Measurements from ENCODE around the gene DNAAF2.

Gene DNAAF2

DNA sequence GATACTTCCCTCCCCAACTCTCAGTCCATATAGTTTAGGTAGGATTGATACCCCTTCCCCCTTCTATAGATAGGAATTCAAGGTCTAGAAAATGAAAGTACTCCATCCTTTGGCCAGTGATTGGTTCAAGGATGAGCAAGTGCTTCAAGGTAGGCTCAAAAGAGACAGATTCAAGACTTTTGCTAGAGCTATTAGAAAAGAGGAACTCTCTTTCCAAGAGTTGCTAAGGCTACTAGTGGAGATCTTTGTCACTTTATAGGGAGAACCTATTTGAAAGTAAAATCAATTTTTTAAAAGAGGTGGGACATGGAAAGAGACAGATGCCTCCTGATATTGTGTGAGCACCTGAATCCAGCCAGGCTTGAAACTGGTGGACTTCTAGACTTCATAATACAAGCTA lies 35.4 kb upstream of the DNAAF2 start:
- TF ChIP-seq REST (IDR thresholded peaks at IDR 0.05; ENCODE audit: insufficient read depth in 1 of 2, low read depth in 2 of 2, low read length in 2 of 2) (no peak), SIN3A (IDR thresholded peaks at IDR 0.05; ENCODE audit: borderline replicate concordance, insufficient read depth, low read length) (no peak), TAF1 (IDR thresholded peaks at IDR 0.05; ENCODE audit: borderline replicate concordance, insufficient read depth, low read length) (no peak), POLR2AphosphoS5 (IDR thresholded peaks at IDR 0.05; ENCODE audit: low read depth, low read length) (no peak), FOXP2 (optimal IDR thresholded peaks at IDR 0.05; ENCODE audit: borderline replicate concordance, extremely low read depth, extremely low read length, insufficient read depth) (no peak)

DNA sequence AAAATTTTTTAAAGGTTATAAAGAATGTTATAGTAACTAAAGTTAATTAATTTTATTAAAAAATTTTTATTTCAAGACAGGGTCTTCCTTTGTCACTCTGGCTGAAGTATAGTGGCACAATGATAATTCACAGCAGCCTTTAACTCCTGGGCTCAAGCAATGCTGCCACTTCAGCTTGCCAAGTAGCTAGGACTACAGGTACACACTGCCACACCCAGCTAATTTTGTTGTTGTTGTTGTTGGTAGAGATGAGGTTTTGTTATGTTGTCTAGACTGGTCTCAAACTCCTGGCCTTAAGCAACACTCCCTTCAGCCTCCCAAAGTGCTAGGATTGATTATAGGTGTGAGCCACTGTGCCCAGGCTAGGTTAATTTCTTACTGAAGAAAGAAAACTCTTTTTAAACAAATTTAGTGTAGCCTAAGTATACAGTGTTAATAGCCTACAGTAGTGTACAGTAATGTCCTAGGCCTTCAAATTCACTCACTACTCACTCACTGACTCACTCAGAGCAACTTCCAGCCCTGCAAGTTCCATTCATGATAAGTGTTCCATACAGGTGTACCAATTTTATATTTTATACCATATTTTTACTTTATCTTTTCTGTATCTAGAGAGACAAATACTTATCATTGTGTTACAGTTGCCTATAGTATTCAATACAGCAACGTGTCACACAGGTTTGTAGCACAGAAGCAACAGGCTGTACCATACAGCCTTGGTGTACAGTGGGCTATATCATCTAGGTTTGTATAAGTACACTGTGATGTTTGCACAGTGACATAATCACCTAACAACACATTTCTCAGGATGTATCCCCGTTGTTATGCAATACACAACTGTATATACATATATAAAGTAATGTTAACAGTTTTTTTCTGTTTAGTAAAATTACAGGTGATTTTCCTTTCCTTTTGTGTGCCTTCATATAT lies 24.7 kb upstream of the DNAAF2 start:
- TF ChIP-seq TAF1 (IDR thresholded peaks at IDR 0.05; ENCODE audit: borderline replicate concordance, insufficient read depth, low read length) (no peak), SIN3A (IDR thresholded peaks at IDR 0.05; ENCODE audit: borderline replicate concordance, insufficient read depth, low read length) (no peak), REST (IDR thresholded peaks at IDR 0.05; ENCODE audit: insufficient read depth in 1 of 2, low read depth in 2 of 2, low read length in 2 of 2) (no peak), FOXP2 (optimal IDR thresholded peaks at IDR 0.05; ENCODE audit: borderline replicate concordance, extremely low read depth, extremely low read length, insufficient read depth) (no peak), POLR2AphosphoS5 (IDR thresholded peaks at IDR 0.05; ENCODE audit: low read depth, low read length) (no peak)

GRCh38 chr14:49654511-49654910 lies 19.5 kb upstream of the DNAAF2 start:
- TF ChIP-seq FOXP2 (optimal IDR thresholded peaks at IDR 0.05; ENCODE audit: borderline replicate concordance, extremely low read depth, extremely low read length, insufficient read depth) (no peak), POLR2AphosphoS5 (IDR thresholded peaks at IDR 0.05; ENCODE audit: low read depth, low read length) (no peak), SIN3A (IDR thresholded peaks at IDR 0.05; ENCODE audit: borderline replicate concordance, insufficient read depth, low read length) (no peak), REST (IDR thresholded peaks at IDR 0.05; ENCODE audit: insufficient read depth in 1 of 2, low read depth in 2 of 2, low read length in 2 of 2) (no peak), TAF1 (IDR thresholded peaks at IDR 0.05; ENCODE audit: borderline replicate concordance, insufficient read depth, low read length) (no peak)

- TF ChIP-seq REST (IDR thresholded peaks at IDR 0.05; ENCODE audit: insufficient read depth in 1 of 2, low read depth in 2 of 2, low read length in 2 of 2) (no peak), FOXP2 (optimal IDR thresholded peaks at IDR 0.05; ENCODE audit: borderline replicate concordance, extremely low read depth, extremely low read length, insufficient read depth) (no peak), TAF1 (IDR thresholded peaks at IDR 0.05; ENCODE audit: borderline replicate concordance, insufficient read depth, low read length) (no peak), POLR2AphosphoS5 (IDR thresholded peaks at IDR 0.05; ENCODE audit: low read depth, low read length) (no peak), SIN3A (IDR thresholded peaks at IDR 0.05; ENCODE audit: borderline replicate concordance, insufficient read depth, low read length) (no peak)
These were observed 18.5 kb upstream of the DNAAF2 start for GRCh38 chr14:49653508-49653907.

Measured in PFSK-1 (cell line).